PC-9 (cell line): Measurements from ENCODE around the gene AIFM1. TPM values are rescaled to one million over a fixed set of nuclear protein-coding genes. Genes with fewer than 3 reads are reported as not detected.

Source experiments
- BruUV-seq: library from RNA; stranded (reverse); fragments of 400-500 nt; replicated peaks from 2 replicates; lab custom pipeline; 2021; lab: Mats Ljungman, UMichigan
- CTCF ChIA-PET: fragments of 300-600 bp; sonication (Branson Sonifier 250); formaldehyde crosslinking; loops from one replicate; lab custom pipeline; 2022; ENCODE audit warnings: antibody characterized with exemption; lab: Charles Lee
- POLR2A ChIA-PET: fragments of 300-600 bp; sonication (Branson Sonifier 250); formaldehyde crosslinking; loops from one replicate; lab custom pipeline; 2022; ENCODE audit warnings: antibody characterized with exemption; ENCODE audit not compliant: unreplicated experiment; lab: Charles Lee
- DNase-seq, 2 experiments: peaks; one replicate each; pipeline versions ENCODE4 v3.0.0 to v3.0.0-alpha.2; 2015 to 2022; ENCODE audit warnings: mixed read lengths in 1 of 2
- H2AFZ ChIP-seq: fragments of 200-600 bp; sonication (generic); 2 replicates; pipeline ENCODE4 v1.8.1; 2017; ENCODE audit warnings: antibody characterized with exemption
- H3F3A ChIP-seq: fragments of 200-600 bp; sonication (generic); 2 replicates; pipeline ENCODE4 v1.8.1; 2017; ENCODE audit warnings: antibody characterized with exemption, mild to moderate bottlenecking, low read depth; ENCODE audit not compliant: insufficient read depth
- H3K27ac ChIP-seq: fragments of 200-600 bp; sonication (generic); 2 replicates; pipeline ENCODE4 v1.6.1; 2016; ENCODE audit warnings: mixed run types
- H3K27me3 ChIP-seq: fragments of 200-600 bp; sonication (generic); 2 replicates; pipeline ENCODE4 v1.6.1; 2016; ENCODE audit warnings: low read depth, mixed run types; ENCODE audit not compliant: insufficient read depth
- H3K36me3 ChIP-seq: fragments of 200-600 bp; sonication (generic); 2 replicates; pipeline ENCODE4 v1.6.1; 2016; ENCODE audit warnings: low read depth, mixed run types
- H3K4me1 ChIP-seq: fragments of 200-600 bp; sonication (generic); replicated peaks from 2 replicates; pipeline ENCODE4 v1.6.1; 2016; ENCODE audit warnings: mixed run types; ENCODE audit not compliant: insufficient read depth
- H3K4me2 ChIP-seq: fragments of 200-600 bp; sonication (generic); 2 replicates; pipeline ENCODE4 v1.6.1; 2017; ENCODE audit warnings: mixed run types
- H3K4me3 ChIP-seq: fragments of 200-600 bp; sonication (generic); 2 replicates; pipeline ENCODE4 v1.6.1; 2016; ENCODE audit warnings: mixed run types
- H3K79me2 ChIP-seq: fragments of 200-600 bp; sonication (generic); 2 replicates; pipeline ENCODE4 v1.6.1; 2017; ENCODE audit warnings: low read depth, mixed run types
- H3K9me2 ChIP-seq: fragments of 200-600 bp; sonication (generic); 2 replicates; pipeline ENCODE4 v1.8.1; 2017; ENCODE audit warnings: mild to moderate bottlenecking; ENCODE audit not compliant: insufficient read depth
- H3K9me3 ChIP-seq: fragments of 200-600 bp; sonication (generic); 2 replicates; pipeline ENCODE4 v1.8.1; 2016; ENCODE audit warnings: low read depth; ENCODE audit not compliant: insufficient read depth
- H4K20me1 ChIP-seq: fragments of 200-600 bp; sonication (generic); 2 replicates; pipeline ENCODE4 v1.8.1; 2017; ENCODE audit not compliant: insufficient read depth
- CTCF ChIP-seq: fragments of 200-600 bp; sonication (generic); conservative IDR thresholded peaks from 2 replicates; pipeline ENCODE4 v1.6.1; 2017; ENCODE audit warnings: mixed run types, antibody characterized with exemption, mild to moderate bottlenecking, moderate library complexity
- EZH2 ChIP-seq: fragments of 200-600 bp; sonication (generic); IDR thresholded peaks from 2 replicates; pipeline ENCODE4 v1.8.0; 2017; ENCODE audit warnings: antibody characterized with exemption, low read depth
- intact Hi-C: fragments of 100-400 bp; cut with micrococcal nuclease; formaldehyde crosslinking; loops from one replicate; pipeline ENCODE4 v1.10.0; 2022; ENCODE audit not compliant: unreplicated experiment
- total RNA-seq: library from RNA; stranded (reverse); gene quantifications from 2 replicates; pipeline ENCODE4 v1.2.3, GENCODE V29; 2021

The AIFM1 gene
- total RNA-seq, 1 experiment from 2014 or later: 83.3 TPM

- Histone ChIP-seq H3K4me3 (no peak overlapping the region), H3K79me2 (no peaks in the 10 kb centered on the region), H3K9me2 (no peaks in the 10 kb centered on the region), H3K4me2 (no peak overlapping the region), H3K9me3 (no peaks in the 10 kb centered on the region), H3K4me1 (peaks cover 50% of the 10 kb centered on the region), H3K27me3 (no peaks in the 10 kb centered on the region), H2AFZ (no peak overlapping the region), H3F3A (peaks cover 16% of the 10 kb centered on the region), H4K20me1 (no peaks in the 10 kb centered on the region), H3K27ac (peak overlapping the region; percentile 40; the same call in 1 of the 2 replicates), H3K36me3 (no peaks in the 10 kb centered on the region)
- intact Hi-C loops: loop anchor here (2.0 kb wide), 2 partner anchors 16 to 44 kb away; no protein-coding TSS in a partner anchor
- ChIA-PET POLR2A (interaction anchor here (0.6 kb wide), 1 partner anchor 9 kb away, joined by 6 read pairs; no protein-coding TSS in a partner anchor), CTCF (no interaction called here)
- TSS peak; percentile 31 for BruUV-seq
- TF ChIP-seq EZH2 (no peak), CTCF (no peak)
- DNase-seq: no peak
These were observed 41.1 kb downstream of the AIFM1 start for GRCh38 chrX:130124577-130124976.

GRCh38 chrX:130121505-130121800, 44.2 kb downstream of the AIFM1 start:
- Histone ChIP-seq H4K20me1 (no peaks in the 10 kb centered on the region), H3K4me3 (peak overlapping the region; percentile 51; the same call in 1 of the 2 replicates), H3F3A (peaks cover 27% of the 10 kb centered on the region), H3K4me1 (peaks cover 76% of the 10 kb centered on the region), H3K27me3 (no peaks in the 10 kb centered on the region), H3K9me2 (no peaks in the 10 kb centered on the region), H3K36me3 (no peaks in the 10 kb centered on the region), H3K27ac (peak overlapping the region; percentile 66), H3K4me2 (peak overlapping the region; percentile 81), H2AFZ (peak overlapping the region; percentile 45; the same call in 1 of the 2 replicates), H3K9me3 (no peaks in the 10 kb centered on the region), H3K79me2 (no peaks in the 10 kb centered on the region)
- no peak for TF ChIP-seq EZH2
- no peak for TF ChIP-seq CTCF
- intact Hi-C loops: no loop called here
- ChIA-PET POLR2A (interaction anchor here (0.6 kb wide), 1 partner anchor 12 kb away, joined by 5 read pairs; no protein-coding TSS in a partner anchor), CTCF (interaction anchor here (0.7 kb wide), 1 partner anchor 24 kb away, joined by 14 read pairs; no protein-coding TSS in a partner anchor)
- no peak for DNase-seq
- TSS peak; percentile 16 for BruUV-seq

- Histone ChIP-seq H3K27me3 (no peaks in the 10 kb centered on the region), H3K9me2 (no peaks in the 10 kb centered on the region), H3F3A (peaks cover 27% of the 10 kb centered on the region), H3K27ac (peak overlapping the region; percentile 66), H3K79me2 (no peaks in the 10 kb centered on the region), H3K4me1 (peaks cover 75% of the 10 kb centered on the region), H3K9me3 (no peaks in the 10 kb centered on the region), H4K20me1 (no peaks in the 10 kb centered on the region), H3K36me3 (no peaks in the 10 kb centered on the region), H3K4me2 (peak overlapping the region; percentile 81), H2AFZ (peak overlapping the region; percentile 45; the same call in 1 of the 2 replicates), H3K4me3 (peak overlapping the region; percentile 51; the same call in 1 of the 2 replicates)
- intact Hi-C loops: no loop called here
- TF ChIP-seq CTCF (peak; percentile 75), EZH2 (no peak)
- ChIA-PET CTCF (interaction anchor here (0.7 kb wide), 1 partner anchor 24 kb away, joined by 14 read pairs; no protein-coding TSS in a partner anchor), POLR2A (interaction anchor here (0.6 kb wide), 1 partner anchor 12 kb away, joined by 5 read pairs; no protein-coding TSS in a partner anchor)
- peak; percentile 71 to 79 for DNase-seq
- BruUV-seq: no TSS peak
These were observed 44.7 kb downstream of the AIFM1 start for GRCh38 chrX:130120746-130121504.
